ENCODE measurements around the gene PPP1R14C. TPM values are rescaled to one million over a fixed set of nuclear protein-coding genes. Genes with fewer than 3 reads are reported as not detected.

Gene PPP1R14C
- total and polyA plus RNA-seq, 2 experiments from 2014 or later = 2.1 to 5.2 TPM

DNA sequence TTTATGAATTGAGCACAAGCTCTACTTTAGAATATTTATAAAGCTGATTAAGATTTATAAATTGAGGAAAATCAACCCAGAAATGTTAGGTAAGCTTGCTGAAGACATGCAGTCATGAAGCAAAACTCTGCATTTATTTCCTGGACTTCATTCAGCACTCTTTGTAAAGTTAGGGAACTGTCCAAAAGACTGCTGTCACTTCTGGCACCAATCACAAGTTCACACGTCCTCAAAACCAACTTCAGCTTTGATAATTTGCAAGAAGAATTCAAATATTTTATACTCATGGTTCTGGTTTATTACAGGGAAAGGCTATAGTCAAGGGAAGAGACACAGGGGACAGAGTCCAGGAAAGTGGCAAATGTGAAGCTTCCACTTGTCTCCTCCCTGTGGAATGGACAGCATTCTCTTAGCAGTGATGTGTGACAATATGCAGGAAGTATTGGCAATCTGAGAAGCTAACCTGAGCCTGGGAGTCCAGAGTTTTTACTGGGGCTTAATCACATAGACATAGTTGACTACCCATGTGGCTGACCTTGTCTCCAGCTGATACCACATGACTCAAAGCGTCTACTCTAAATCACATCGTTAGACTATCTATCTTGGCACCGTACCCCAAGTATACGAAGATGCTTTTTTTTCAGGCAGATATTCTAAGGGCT lies 85.4 kb downstream of the PPP1R14C start:
- Histone ChIP-seq H3K27ac (no peak overlapping the region), H3K4me1 (ENCODE audit: insufficient read depth) (no peaks in the 10 kb centered on the region), H3K9me2 (replicated peaks; ENCODE audit: insufficient read depth) (no peaks in the 10 kb centered on the region), H3K36me3 (replicated peaks; ENCODE audit: insufficient read depth, low read depth) (no peaks in the 10 kb centered on the region), H3K4me2 (no peak overlapping the region), H2AFZ (no peak overlapping the region), H3K27me3 (no peaks in the 10 kb centered on the region), H3K9me3 (ENCODE audit: low read depth) (no peaks in the 10 kb centered on the region), H3K4me3 (no peak overlapping the region), H3K79me2 (no peaks in the 10 kb centered on the region), H4K20me1 (ENCODE audit: insufficient read depth, poor library complexity, severe bottlenecking) (no peaks in the 10 kb centered on the region)
- DNase-seq (ENCODE audit: low spot score) = peak; percentile 14
- WGBS (ENCODE audit: low lambda C conversion rate, missing lambda C conversion rate) = 78% methylated on average over 5 of the region's 5 CpGs
- TF ChIP-seq, protein P1, sequence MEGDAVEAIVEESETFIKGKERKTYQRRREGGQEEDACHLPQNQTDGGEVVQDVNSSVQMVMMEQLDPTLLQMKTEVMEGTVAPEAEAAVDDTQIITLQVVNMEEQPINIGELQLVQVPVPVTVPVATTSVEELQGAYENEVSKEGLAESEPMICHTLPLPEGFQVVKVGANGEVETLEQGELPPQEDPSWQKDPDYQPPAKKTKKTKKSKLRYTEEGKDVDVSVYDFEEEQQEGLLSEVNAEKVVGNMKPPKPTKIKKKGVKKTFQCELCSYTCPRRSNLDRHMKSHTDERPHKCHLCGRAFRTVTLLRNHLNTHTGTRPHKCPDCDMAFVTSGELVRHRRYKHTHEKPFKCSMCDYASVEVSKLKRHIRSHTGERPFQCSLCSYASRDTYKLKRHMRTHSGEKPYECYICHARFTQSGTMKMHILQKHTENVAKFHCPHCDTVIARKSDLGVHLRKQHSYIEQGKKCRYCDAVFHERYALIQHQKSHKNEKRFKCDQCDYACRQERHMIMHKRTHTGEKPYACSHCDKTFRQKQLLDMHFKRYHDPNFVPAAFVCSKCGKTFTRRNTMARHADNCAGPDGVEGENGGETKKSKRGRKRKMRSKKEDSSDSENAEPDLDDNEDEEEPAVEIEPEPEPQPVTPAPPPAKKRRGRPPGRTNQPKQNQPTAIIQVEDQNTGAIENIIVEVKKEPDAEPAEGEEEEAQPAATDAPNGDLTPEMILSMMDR (IDR thresholded peaks at IDR 0.05; ENCODE audit: poor library complexity) = no peak
- TF ChIP-seq EZH2phosphoT487 (IDR thresholded peaks at IDR 0.05; ENCODE audit: low read depth, severe bottlenecking, unreplicated experiment) = no peak
- no peak for TF ChIP-seq EZH2 (IDR thresholded peaks at IDR 0.05; ENCODE audit: borderline replicate concordance)

GRCh38 chr6:150229436-150230163 lies 86.8 kb downstream of the PPP1R14C start:
- Histone ChIP-seq H3K27me3 (no peaks in the 10 kb centered on the region), H2AFZ (no peak overlapping the region), H3K36me3 (replicated peaks; ENCODE audit: insufficient read depth, low read depth) (no peaks in the 10 kb centered on the region), H4K20me1 (ENCODE audit: insufficient read depth, poor library complexity, severe bottlenecking) (no peaks in the 10 kb centered on the region), H3K79me2 (no peaks in the 10 kb centered on the region), H3K27ac (no peak overlapping the region), H3K9me2 (replicated peaks; ENCODE audit: insufficient read depth) (no peaks in the 10 kb centered on the region), H3K4me2 (no peak overlapping the region), H3K4me3 (no peak overlapping the region), H3K4me1 (ENCODE audit: insufficient read depth) (no peaks in the 10 kb centered on the region), H3K9me3 (ENCODE audit: low read depth) (no peaks in the 10 kb centered on the region)
- no peak for DNase-seq (ENCODE audit: low spot score)
- TF ChIP-seq EZH2phosphoT487 (IDR thresholded peaks at IDR 0.05; ENCODE audit: low read depth, severe bottlenecking, unreplicated experiment) (no peak), EZH2 (IDR thresholded peaks at IDR 0.05; ENCODE audit: borderline replicate concordance) (no peak)
- TF ChIP-seq, protein P1 (IDR thresholded peaks at IDR 0.05; ENCODE audit: poor library complexity) = no peak
- WGBS (ENCODE audit: low lambda C conversion rate, missing lambda C conversion rate) = 64% methylated on average over 6 of the region's 6 CpGs

- no peaks in the 10 kb centered on the region for H3K9me3 ChIP-seq (ENCODE audit: low read depth)
- H3K79me2 ChIP-seq = no peaks in the 10 kb centered on the region
- no peak overlapping the region for H2AFZ ChIP-seq
- no peak overlapping the region for H3K4me3 ChIP-seq
- no peaks in the 10 kb centered on the region for H4K20me1 ChIP-seq (ENCODE audit: insufficient read depth, poor library complexity, severe bottlenecking)
- 89% methylated on average over 5 of the region's 5 CpGs for WGBS (ENCODE audit: low lambda C conversion rate, missing lambda C conversion rate)
- no peak for DNase-seq (ENCODE audit: low spot score)
- H3K27ac ChIP-seq = no peak overlapping the region
- H3K27me3 ChIP-seq = no peaks in the 10 kb centered on the region
- no peaks in the 10 kb centered on the region for H3K4me1 ChIP-seq (ENCODE audit: insufficient read depth)
- no peaks in the 10 kb centered on the region for H3K9me2 ChIP-seq (replicated peaks; ENCODE audit: insufficient read depth)
- no peaks in the 10 kb centered on the region for H3K36me3 ChIP-seq (replicated peaks; ENCODE audit: insufficient read depth, low read depth)
- no peak overlapping the region for H3K4me2 ChIP-seq
- TF ChIP-seq, protein P1 (IDR thresholded peaks at IDR 0.05; ENCODE audit: poor library complexity) = no peak
- TF ChIP-seq EZH2phosphoT487 (IDR thresholded peaks at IDR 0.05; ENCODE audit: low read depth, severe bottlenecking, unreplicated experiment) (no peak), EZH2 (IDR thresholded peaks at IDR 0.05; ENCODE audit: borderline replicate concordance) (no peak)
Measured at GRCh38 chr6:150230164-150230561, 87.3 kb downstream of the PPP1R14C start.
